IMR-90 (cell line): Measurements from ENCODE around the gene SMYD5. TPM values are rescaled to one million over a fixed set of nuclear protein-coding genes. Genes with fewer than 3 reads are reported as not detected.

Source experiments
- CTCF ChIP-seq: conservative IDR thresholded peaks from 2 replicates; pipeline ENCODE4 v1.5.1; 2012; ENCODE audit warnings: mild to moderate bottlenecking, low read depth, low read length, improper control_type of control experiment
- polyA plus RNA-seq, 3 experiments: library from polyadenylated mRNA; depleted of rRNA; stranded (reverse); fragments of >200 nt; gene quantifications; 2 replicates each; pipeline ENCODE4 v1.2.3, GENCODE V29; 2012; ENCODE audit warnings: low replicate concordance in 1 of 3
- total RNA-seq: library from RNA; depleted of rRNA; stranded (reverse); fragments of >200 nt; gene quantifications from 2 replicates; pipeline ENCODE4 v1.2.3, GENCODE V29; 2012

Gene SMYD5
- total and polyA plus RNA-seq, 2 of the 4 experiments (the other 2 are of a cell fraction) = 17.8 to 19.7 TPM

GRCh38 chr2:73176205-73176880 lies 37.7 kb upstream of the SMYD5 start (continued):
- no peak for TF ChIP-seq CTCF
